Body of pancreas (tissue), 4 donors: ENCODE data around the gene TEAD1. TPM values are rescaled to one million over a fixed set of nuclear protein-coding genes. Genes with fewer than 3 reads are reported as not detected.

Experiments used
- ATAC-seq: fragments of 150-250 bp; one replicate; pipeline ENCODE4 v1.9.1; 2016
- DNase-seq, 4 donors: peaks; one replicate each; pipeline ENCODE4 v3.0.0-alpha.2; 2019
- H3K27ac ChIP-seq, 4 donors: fragments of 200-600 bp; sonication (generic); 1 replicate in 3 of 4; 2 replicates in 1 of 4; pipeline versions ENCODE4 v1.5.1 to v1.6.1; 2016 to 2019; ENCODE audit warnings: mild to moderate bottlenecking in 1 of 4, mixed read lengths in 1 of 4, moderate library complexity in 1 of 4
- H3K27me3 ChIP-seq, 2 donors: fragments of 200-600 bp; sonication (generic); one replicate each; pipeline ENCODE4 v1.6.0; 2016; ENCODE audit warnings: mild to moderate bottlenecking in 1 of 2
- H3K36me3 ChIP-seq, 2 donors: fragments of 200-600 bp; sonication (generic); replicated peaks in 1 of 2; 2 replicates each; pipeline ENCODE4 v1.5.1; 2016; ENCODE audit warnings: low read depth in 2 of 2; ENCODE audit not compliant: insufficient read depth in 1 of 2
- H3K4me1 ChIP-seq: fragments of 200-600 bp; sonication (generic); one replicate; pipeline ENCODE4 v1.6.0; 2016
- H3K4me3 ChIP-seq, 2 donors: fragments of 200-600 bp; sonication (generic); 1 replicate in 1 of 2; 2 replicates in 1 of 2; pipeline ENCODE4 v1.5.1; 2016 to 2019
- H3K9me3 ChIP-seq, 3 donors: fragments of 200-600 bp; sonication (generic); 1 replicate in 2 of 3; 2 replicates in 1 of 3; pipeline ENCODE4 v1.5.1; 2016
- POLR2A ChIP-seq, 3 donors: fragments of 450-650 bp; IDR thresholded peaks; one replicate each; pipeline ENCODE4 v1.6.1; 2016; ENCODE audit warnings: antibody characterized with exemption in 3 of 3, mild to moderate bottlenecking in 2 of 3
- WGBS, 2 donors: methylation state at CpG; one replicate each; pipeline ENCODE4 v1.1.5; 2017; 5-methylcytosine and 5-hydroxymethylcytosine counted together
- intact Hi-C: fragments of 100-400 bp; cut with DNase I; formaldehyde crosslinking; loops from one replicate; pipeline ENCODE4 v1.15.1; 2023
- total RNA-seq, 2 donors: library from RNA; depleted of rRNA; stranded (reverse); fragments of >200 nt; gene quantifications; one replicate each; pipeline ENCODE4 v1.1.0, GENCODE V29; 2016
- TF ChIP-seq, protein P1 (sequence below), 7 experiments: fragments of 450-650 bp in 4 of 7; fragments of 200-600 bp in 3 of 7; sonication (generic) in 3 of 7; IDR thresholded peaks; one replicate each; pipeline ENCODE4 v1.5.1; 2016 to 2019; ENCODE audit warnings: antibody characterized with exemption in 7 of 7

TEAD1 gene
- total RNA-seq, 2 donors from 2014 or later, result 36.9 to 55.0 TPM

DNA sequence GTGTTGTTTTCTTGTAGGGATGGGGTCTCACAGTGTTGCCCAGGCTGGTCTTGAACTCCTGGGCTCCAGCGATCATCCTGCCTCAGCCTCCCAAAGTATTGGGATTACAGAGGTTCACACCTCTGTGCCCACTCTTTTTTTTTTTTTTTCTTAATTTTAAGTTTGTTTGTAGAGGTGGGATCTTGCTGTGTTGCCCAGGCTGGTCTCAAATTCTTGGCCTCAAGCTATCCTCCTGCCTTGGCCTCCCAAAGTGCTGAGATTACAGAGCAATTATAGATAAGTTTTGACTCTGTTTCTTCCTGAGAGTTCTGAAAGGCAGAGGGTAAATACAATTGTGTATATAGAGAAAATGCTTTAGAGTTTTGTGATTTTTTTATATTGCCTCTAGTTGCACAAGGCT, 160.4 kb downstream of the TEAD1 start:
- Histone ChIP-seq H3K4me3 (no peak overlapping the region), H3K9me3 (no peaks in the 10 kb centered on the region), H3K27ac (no peak overlapping the region), H3K4me1 (peaks cover 35% of the 10 kb centered on the region), H3K36me3 (no peaks in the 10 kb centered on the region), H3K27me3 (no peaks in the 10 kb centered on the region)
- no peak for ATAC-seq
- WGBS, 2 donors, result 89 to 92% methylated on average over 1 of the region's 1 CpG
- TF ChIP-seq POLR2A (IDR thresholded peaks at IDR 0.05), result no peak
- TF ChIP-seq, protein P1, sequence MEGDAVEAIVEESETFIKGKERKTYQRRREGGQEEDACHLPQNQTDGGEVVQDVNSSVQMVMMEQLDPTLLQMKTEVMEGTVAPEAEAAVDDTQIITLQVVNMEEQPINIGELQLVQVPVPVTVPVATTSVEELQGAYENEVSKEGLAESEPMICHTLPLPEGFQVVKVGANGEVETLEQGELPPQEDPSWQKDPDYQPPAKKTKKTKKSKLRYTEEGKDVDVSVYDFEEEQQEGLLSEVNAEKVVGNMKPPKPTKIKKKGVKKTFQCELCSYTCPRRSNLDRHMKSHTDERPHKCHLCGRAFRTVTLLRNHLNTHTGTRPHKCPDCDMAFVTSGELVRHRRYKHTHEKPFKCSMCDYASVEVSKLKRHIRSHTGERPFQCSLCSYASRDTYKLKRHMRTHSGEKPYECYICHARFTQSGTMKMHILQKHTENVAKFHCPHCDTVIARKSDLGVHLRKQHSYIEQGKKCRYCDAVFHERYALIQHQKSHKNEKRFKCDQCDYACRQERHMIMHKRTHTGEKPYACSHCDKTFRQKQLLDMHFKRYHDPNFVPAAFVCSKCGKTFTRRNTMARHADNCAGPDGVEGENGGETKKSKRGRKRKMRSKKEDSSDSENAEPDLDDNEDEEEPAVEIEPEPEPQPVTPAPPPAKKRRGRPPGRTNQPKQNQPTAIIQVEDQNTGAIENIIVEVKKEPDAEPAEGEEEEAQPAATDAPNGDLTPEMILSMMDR (IDR thresholded peaks at IDR 0.05), result no peak
- DNase-seq, result no peak
- intact Hi-C loops, result no loop called here

DNA sequence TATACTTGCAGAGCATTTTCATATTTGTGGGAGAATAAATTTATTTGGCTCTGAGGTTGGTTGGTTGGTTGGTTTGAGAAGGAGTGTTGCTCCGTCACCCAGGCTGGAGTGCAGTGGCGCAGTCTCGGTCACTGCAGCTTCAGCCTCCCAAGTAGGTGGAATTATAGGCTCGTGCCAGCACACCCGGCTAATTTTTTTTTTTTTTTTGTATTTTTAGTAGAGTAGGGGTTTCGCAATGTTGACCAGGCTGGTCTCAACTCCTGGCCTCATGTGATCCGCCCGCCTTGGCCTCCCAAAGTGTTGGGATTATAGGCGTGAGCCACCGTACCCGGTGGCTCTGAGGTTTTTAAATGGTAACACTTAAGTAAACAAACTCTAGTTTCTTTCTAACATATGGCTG, 161.1 kb downstream of the TEAD1 start:
- TF ChIP-seq POLR2A (IDR thresholded peaks at IDR 0.05), result no peak
- TF ChIP-seq, protein P1 (IDR thresholded peaks at IDR 0.05), result no peak
- no peaks in the 10 kb centered on the region for H3K27me3 ChIP-seq
- 87 to 95% methylated on average over 11 of the region's 11 CpGs for WGBS, 2 donors

DNA sequence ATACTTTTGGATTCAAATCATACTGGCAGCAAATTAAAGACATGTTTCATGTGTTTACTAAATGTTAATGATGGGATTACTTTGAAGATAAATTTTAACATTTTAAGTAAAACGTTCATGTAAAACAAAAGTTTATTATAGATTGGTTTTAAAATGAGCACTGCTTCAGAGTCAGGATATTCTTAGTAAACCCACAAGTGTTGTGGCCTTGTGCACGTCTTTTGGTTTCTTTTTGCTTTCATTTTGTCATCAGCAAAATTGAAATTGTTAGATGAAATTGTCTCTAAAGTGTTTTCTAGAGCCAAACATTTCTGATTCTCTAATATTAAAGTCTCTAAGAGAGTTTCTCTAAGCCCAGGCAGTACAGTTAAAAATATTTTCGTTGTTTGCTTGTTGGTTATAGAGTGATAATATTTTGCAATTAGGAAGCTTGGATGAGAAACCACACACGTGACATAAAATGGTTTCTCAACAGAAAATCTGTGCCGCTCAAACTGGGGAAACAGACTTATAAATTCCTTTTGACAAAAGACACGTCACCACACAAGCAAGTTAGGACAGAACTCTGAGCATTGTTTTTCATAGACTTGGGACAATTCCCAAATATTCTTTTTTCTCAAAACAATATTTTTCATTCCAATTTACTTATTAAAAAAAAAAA, 164.4 kb downstream of the TEAD1 start:
- ATAC-seq, result no peak
- Histone ChIP-seq H3K9me3 (no peaks in the 10 kb centered on the region), H3K36me3 (no peaks in the 10 kb centered on the region), H3K4me1 (peaks cover 43% of the 10 kb centered on the region), H3K27ac (peak overlapping the region in 2 of 4 donors; percentile 15 to 47), H3K4me3 (no peak overlapping the region), H3K27me3 (no peaks in the 10 kb centered on the region)
- intact Hi-C loops, result no loop called here
- TF ChIP-seq, protein P1 (IDR thresholded peaks at IDR 0.05), result no peak
- no peak for TF ChIP-seq POLR2A (IDR thresholded peaks at IDR 0.05)
- 52 to 67% methylated on average over 6 of the region's 6 CpGs for WGBS, 2 donors
- no peak for DNase-seq

More for the DNA sequence above, 161.1 kb downstream of the TEAD1 start:
- intact Hi-C loops, result no loop called here
- Histone ChIP-seq H3K36me3 (no peaks in the 10 kb centered on the region), H3K27ac (no peak overlapping the region), H3K4me1 (peaks cover 29% of the 10 kb centered on the region), H3K4me3 (no peak overlapping the region), H3K9me3 (no peaks in the 10 kb centered on the region)
- no peak for DNase-seq
- ATAC-seq, result no peak

DNA sequence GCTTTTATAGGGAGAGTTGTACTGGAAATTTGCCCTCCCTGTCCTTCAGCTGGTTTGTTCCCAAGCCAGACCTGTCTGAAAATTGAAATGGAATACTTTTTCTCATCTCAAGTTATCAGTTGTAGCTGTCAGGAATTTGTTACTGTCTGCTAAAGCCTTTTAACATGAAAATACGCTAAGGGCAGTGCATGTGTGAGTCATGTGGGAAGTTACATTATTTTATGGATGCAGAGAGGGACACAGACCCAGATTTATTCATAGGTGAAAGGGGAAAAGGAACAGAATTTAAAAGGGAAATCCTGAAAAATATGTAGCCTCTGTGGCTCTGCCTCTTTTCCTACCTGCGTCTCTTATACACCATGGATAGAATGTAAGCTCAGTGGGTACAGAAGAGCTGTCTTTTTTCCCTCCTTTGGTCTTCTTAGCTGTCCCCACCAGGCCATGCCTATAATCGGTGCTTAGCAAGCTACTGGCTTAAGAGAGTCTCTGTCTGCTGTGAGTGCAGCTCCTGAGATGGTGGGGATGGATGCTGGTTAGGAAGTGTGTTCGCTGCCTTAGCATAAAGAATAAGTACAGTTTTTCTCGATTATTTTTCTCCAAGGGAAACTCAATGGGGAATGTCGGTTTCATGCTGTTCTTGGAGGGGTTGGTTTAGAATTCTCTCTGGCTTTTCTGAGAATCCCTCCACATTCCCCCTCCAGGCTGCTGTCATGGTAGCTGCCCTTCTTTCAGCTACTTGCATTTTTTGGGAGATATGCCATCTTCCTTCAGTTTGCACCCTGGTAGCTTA, 166.8 kb downstream of the TEAD1 start:
- H3K27me3 ChIP-seq, result no peaks in the 10 kb centered on the region
- peaks cover 53% of the 10 kb centered on the region for H3K4me1 ChIP-seq
- no peak overlapping the region for H3K4me3 ChIP-seq
- TF ChIP-seq, protein P1 (IDR thresholded peaks at IDR 0.05), result no peak
- TF ChIP-seq POLR2A (IDR thresholded peaks at IDR 0.05), result no peak
- no peaks in the 10 kb centered on the region for H3K9me3 ChIP-seq
- no peak for DNase-seq
- WGBS, 2 donors, result 64% methylated on average over 6 of the region's 6 CpGs
- no peak for ATAC-seq
- peak overlapping the region in 3 of 4 donors; percentile 50 to 77 (median 65) for H3K27ac ChIP-seq
- intact Hi-C loops, result no loop called here
- no peaks in the 10 kb centered on the region for H3K36me3 ChIP-seq
